Stimulated activated CD8-positive, alpha-beta memory T cell treated with anti-CD3 and anti-CD28 coated beads, Interleukin-12 subunit alpha, Interleukin-12 subunit beta, amount 100 ng/mL, for 4 hours (primary cell): Measurements from ENCODE around the gene COPG1.

ENCODE experiments used
- DNase-seq: peaks from one replicate; pipeline ENCODE4 v3.0.0-alpha.2; 2020; ENCODE audit warnings: low read depth

Gene COPG1

DNA sequence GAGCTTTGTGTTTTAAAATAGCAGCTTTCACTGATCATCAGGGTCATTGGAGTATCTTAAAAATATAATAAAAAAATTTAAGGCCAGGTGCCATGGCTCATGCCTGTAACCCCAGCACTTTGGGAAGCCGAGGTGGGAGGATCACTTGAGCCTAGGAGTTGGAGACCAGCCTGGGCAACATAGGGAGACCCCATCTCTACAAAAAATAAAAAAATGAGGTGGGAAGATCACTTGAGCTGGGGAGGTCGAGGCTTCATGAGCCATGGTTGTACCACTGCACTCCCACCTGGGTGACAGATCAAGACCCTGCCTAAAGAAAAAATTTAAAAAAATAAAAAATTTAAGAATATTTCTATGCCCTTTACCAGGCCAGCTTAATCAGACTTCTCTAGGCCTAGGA is 30.8 kb downstream of the COPG1 start:
- DNase-seq: no peak

DNA sequence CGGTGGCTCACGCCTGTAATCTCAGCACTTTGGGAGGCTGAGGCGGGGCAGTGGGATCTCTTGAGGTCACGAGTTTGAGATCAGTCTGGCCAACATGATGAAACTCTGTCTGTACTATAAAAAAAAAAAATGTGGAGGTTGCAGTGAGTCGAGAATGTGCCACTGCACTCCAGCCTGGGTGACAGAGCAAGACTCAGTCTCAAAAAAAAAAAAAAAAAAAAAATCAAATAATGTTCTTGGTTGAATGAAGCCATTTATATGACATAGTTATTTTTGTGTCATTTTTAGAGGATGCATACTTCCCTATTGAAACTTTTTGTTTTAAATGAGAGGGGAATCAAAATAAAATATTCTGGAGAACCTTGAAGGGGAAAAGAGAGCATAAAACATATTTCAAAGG is 32.3 kb downstream of the COPG1 start:
- DNase-seq: no peak

DNA sequence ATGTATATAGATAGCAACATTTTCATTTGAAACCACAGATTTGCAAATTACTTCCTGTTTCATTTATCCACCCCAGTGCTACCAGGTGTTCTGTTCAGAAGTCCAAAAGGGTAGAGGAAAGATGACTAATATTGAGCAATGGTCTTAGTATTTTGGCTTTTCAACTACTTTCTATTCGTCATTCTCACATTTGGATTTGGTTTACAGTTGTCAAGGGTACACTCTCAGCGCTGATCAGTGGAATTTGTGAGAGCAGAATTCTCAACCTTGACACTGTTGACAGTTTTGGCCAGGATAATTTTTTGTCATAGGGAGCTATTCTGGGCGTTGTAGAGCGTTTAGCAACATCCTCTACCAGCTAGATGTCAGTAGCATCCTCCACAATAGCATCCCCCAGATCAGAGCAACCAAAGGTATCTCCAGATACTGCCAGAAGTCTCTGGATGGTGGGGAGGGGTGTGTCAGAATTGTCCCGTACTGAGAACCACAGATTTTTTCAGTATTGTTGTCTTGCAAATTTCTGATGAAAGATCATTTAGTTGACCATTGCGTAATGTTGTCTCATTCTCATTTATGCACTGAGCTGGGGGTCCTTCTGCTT is 33.4 kb downstream of the COPG1 start:
- DNase-seq: no peak

DNA sequence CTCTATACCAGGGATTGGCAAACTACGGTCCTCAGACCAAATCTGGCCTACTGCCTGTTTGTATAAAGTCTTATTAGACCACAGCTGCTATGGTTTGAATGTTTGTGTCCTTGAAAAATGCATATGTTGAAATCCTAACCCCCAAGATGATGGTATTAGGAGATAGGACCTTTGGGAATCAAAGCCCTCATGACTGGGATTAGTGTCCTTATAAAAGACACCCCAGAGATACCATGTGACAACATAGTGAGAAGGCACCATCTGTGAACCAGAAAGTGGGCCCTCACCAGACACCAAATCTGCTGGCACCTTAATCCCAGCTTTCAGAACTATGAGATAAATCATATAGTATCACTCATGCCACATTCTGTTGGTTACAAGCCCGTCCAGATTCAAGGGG is 36.7 kb downstream of the COPG1 start:
- DNase-seq: no peak

DNA sequence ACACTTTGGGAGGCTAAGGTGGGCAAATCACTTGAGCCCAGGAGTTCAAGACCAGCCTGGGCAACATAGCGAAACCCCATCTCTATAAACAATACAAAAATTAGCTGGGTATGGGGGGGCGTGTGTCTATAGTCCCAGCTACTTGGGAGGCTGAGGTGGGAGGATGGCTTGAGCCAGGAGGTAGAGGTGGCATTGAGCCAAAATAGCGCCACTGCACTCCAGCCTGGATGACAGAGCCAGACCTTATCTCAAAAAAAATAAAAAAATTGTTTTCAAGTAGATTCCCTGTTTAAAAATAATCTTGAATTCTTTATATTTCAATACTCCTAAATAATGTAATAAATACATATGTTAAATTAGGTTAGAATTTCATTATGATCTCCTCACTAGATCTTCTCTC is 39.0 kb downstream of the COPG1 start:
- no peak for DNase-seq

DNA sequence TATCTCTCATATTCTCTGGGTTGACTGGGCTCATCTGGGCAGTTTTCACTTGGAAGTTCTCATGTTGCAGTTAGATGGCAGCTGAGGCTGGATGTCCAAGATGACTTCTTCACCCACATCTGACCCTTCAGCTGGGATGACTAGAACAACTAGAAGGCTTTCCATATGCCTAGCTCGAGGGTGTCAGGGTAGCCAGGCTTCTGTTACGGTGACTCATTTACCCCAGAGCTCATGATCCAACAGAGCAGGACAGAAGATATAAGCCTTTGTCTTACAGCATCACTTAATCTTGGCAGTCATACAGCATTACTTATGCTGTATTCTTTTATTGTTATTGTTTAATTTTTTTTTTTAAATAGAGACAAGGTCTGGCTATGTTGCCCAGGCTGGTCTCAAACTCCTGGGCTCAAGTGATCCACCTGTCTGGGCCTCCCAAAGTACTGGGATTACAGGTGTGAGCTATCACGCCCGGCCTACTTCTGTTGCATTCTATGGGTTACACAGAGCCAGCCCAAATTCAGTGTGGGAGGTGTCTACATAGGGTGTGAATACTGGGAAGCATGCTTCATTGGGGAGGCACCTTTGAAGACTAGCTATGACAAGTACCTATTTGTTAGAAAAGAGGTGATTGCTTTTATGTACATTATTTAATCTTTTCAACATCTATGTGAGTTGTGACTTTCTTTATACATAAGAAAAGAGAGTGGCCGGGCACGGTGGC is 40.0 kb downstream of the COPG1 start:
- no peak for DNase-seq

DNA sequence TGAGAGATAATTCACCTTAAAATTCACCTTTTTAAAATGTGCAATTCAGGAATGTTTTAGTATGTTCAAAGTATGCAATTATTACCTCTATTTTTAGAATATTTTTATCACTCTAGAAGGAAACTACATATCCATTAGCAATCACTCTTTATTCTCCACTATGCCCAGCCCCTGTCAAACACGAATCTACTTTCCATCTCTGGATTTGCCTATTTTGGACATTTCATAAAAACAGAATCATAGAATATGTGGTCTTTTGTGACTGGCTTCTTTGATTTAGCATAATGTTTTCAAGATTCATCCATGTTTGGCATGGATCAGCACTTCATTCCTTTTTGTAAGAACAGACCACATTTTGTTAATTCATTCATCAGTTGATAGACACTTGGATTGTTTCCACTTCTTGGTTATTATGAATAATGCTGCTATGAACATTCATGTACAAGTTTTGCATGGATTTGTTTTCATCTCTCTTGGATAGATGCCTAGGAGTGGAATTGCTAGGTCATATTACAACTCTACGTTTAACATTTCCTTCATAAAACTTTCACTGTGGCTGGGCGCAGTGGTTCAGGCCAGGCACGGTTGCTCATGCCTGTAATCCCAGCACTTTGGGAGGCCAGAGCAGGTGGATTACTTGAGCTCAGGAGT is 42.0 kb downstream of the COPG1 start:
- DNase-seq: no peak

DNA sequence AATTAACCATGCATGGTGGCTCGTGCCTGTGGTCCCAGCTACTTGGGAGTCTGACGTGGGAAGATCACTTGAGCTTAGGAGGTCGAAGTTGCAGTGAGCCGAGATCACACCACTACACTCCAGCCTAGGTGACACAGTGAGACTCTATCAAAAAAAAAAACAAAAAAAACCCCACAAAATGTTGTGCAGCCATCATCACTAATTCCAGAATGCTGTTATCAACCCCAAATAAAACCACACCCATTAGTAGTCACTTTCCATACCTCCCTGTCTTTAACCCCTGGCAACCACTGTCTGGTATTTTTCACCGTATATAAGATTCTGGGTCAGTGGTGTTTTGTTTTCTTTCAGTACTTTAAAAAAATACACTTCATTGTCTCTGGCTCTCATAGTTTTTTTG is 45.9 kb downstream of the COPG1 start:
- no peak for DNase-seq

DNA sequence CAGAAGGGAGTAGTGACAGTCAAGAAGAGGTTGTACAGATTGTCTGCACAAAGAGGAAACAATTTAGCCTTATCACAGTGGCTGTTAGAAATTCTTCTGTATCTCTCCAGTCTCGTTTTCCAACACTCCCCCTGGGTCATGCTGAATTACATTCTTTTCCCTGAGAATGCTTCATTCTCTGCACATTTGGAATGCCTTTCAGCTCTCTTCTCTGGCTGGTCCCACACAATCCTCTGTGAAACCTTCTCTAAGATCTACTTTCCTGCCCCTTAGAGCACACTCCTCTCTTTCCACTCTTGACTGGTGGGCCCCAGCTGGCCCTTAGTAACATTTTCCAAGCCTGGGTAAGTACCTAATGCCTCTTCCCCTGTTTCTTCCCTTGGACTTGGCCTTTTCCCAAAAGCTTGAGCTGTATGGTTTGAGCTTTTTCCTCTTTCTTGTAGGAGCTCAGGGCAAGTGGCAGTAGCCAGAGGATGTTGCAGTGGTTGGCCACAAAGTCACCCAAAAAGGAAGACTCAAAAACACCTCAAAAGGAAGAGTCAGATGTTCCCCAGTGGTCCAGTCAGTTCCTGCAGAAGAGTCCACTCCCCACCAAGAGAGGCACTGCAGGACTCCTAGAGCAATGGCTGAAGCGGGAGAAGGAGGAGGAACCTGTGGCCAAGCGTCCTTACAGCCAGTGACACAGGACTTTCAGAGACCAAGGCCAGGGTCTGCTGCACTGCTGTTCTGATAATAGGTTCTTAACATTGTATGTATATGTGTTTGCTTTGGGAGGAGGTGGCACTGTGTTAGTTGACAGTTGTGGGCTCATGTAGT is 54.9 kb downstream of the COPG1 start:
- DNase-seq: no peak

DNA sequence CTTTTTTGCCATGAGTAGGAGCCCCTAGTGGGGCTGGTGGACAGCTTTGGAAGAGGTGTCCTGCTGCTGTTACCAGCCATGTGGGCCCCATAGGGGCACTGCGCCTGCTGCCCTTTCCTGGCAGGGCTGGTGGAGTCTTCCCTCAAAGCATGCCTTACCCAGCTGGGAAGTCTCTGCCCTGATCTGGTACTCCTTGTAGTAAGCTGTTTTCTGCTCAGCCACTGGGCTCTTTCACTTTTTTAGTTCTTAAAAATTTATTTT is 55.5 kb downstream of the COPG1 start:
- no peak for DNase-seq

DNA sequence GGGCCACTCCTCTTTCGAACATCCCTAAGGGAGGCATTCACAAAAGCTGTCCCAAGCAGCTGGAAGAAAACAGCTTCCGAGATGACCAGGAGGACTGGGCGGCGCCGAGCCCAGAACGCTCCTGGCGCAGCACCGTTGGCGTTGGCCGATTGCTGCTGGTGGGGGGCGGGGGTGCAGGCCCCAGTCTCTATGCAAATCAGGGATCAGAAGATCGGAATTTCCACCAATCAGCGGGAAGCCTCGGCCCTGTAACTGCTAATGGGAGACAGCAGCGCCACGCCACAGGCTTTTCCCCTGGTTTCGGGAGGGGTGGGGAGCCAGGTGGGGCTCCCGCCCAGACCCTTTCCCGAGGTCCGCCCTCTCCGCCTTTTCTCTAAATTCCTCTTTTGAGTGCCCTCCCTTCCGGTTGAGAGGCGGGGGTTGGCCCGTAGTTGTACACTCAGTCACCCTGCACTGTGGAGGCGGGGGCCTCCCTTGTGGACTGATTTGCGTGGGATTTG is 56.2 kb downstream of the COPG1 start:
- DNase-seq: no peak

DNA sequence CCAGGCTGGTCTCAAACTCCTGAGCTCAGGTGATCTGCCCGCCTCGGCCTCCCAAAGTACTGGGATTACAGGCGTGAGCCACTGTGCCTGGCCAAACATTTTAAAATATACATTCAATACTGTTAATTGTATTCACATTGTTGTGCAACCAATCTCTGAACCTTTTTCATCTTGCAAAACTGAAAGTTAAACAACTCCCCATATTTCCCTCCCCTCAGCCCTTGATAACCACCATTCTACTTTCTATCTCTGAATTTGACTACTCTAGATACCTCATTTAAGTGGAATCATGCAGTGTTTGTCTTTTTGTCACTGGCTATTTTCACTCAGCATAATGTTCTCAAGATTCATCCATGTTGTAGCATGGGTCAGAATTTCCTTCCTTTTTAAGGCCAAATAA is 59.2 kb downstream of the COPG1 start:
- DNase-seq: no peak

DNA sequence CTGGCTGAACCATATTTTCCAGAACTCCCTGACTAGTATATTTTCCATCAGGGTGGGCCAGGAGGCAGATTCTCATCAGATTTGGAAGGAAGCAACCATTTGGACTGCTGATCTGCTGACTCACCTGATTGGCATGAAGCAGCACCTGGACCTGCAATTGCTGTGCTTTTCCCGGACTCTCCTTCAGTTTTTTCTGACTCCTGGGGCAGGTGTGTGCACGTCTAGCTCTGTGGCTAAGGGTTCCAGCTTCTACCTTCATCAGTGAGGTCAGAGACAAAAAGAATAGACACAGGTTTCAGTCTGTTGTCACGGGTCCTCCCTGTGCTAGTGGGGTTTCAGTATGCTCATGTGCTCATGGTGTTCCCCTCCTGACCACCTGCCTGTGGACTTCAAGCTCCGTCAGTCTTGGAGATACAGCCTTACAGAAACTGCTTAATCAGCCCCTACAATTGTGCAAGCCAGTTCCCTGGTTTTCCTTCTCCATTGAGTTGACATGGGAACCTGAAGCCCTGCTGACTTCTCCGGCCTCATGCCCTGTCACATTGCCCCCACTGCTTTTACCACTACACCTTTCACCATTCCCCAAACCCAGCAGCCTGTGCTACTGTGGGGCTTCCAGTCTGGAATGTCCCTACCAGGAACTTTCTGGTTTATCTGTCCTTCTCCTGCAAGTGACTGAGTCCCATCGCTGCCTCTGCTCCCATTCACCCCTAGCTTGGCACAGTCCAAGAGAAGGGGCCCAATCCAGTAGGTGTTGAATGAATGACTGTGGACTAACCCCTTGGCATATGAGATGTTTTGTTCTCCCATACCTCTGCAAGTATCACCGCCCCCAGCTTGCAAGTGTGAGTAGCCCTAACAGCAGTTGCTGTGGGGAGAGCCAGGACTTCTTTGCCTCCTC is 61.0 kb downstream of the COPG1 start:
- no peak for DNase-seq

DNA sequence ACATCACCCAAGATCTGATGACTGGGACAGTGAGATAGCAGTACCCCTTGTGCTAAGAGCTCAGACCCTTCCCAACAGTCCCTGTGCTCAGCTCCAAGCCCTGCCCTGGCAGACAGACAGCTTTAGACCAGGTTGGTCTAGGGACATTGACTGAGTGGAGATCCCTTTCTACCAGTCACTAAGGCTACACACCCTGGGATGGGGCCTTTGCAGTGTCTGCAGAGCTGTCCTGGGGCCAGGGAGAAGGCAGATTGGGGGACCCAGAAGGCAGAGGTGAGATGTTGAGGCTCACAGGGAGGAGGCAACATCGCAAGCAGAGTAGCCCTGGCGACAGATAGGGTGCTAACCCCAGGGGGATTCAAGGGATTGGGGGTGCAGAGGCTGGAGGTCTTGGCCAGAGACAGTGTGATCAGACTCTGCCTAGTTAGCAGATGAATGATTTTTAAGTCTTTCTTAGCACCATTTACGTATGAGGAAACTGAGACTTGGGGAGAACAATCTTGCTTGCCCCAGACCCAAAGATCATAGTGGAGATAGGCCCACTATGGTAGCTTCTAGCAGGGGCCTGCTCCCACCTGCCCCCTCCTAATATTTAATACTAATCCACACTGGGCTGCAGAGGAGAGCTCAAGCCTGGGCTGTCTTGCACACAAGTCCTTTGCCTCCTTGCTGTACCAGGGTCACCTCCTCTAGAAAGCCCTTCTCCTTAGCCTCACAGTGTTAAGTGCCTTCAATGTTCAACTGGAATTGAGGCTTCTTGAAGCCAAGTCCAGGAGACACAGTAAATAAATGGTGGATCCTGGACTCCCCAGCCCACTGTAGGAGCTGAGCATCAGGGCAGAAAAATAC is 61.9 kb downstream of the COPG1 start:
- DNase-seq: no peak

DNA sequence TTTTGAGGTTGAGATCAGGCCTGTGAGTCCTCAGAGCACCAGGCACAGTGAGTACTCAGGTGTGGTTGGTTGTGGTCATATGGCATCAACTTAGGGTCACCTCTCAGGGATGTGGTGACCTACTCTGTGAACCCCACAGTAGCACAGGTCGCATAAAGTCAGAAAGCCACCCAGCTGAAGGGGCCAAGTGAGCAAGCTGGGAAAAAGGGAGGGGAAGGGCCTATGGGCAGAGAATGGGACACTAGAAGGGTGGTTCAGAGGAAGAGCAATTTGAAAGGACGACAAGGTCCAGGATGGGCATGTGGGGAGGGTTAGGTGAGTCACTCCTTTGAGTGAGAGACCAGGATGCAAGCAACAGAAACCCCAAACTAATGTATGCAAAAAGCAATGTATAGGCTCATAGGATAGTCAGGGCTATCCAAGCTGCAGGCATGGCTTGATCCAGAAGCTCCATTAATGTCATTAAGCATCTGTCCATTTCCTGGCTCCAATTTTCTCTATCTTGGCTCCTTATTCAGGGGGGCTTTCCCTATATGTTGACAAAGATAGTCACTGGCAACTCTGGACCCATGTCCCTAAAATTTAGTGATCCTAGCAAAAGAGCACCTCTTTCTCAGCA is 62.7 kb downstream of the COPG1 start:
- DNase-seq: no peak

DNA sequence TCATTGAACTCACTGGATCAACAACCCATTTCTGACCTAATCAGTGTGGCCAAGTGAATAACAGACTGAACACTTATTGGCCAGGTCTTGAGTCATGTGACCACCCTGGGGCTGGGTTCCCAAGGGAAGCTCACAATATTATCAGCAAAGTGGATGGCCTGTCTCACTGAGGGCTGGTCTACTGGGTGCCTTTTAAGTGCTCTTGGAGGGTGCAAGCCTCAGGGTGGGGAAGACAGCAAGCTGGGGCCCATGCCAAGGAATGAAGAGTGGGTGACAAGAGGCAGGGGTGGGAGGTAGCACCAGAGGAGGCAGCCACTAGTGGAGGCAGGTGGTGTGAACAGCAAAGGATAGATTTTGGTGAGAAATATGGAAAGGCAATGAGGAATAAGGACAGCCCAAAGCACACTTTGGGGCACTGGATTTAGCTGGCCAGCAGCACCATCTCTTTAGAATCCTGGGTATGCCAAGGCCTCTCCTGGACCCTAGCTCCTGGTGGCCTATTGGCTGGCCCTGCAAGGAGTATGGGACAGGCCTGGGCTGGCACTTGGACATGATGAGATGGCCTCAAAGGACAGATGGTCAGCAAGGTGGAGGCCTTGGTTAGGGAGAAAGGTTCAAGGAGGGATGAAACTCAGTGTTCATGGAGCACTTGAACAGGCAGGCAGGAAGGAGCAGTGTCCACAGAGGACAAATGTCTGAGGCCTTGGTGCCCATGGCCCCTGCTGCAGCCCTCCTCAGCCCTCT is 63.4 kb downstream of the COPG1 start:
- DNase-seq: no peak

DNA sequence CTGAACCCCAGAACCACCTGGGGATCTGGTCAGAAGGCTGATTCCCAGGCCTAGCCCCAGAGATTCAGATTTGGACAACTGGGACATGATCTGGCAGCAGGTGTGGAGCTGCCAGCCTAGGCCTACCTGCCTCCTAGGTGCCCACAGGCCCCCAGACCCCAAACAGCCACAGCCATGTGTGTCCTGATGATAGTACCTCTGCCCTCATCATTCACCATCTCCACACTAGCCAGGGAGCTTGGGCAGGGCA is 63.9 kb downstream of the COPG1 start:
- DNase-seq: no peak

DNA sequence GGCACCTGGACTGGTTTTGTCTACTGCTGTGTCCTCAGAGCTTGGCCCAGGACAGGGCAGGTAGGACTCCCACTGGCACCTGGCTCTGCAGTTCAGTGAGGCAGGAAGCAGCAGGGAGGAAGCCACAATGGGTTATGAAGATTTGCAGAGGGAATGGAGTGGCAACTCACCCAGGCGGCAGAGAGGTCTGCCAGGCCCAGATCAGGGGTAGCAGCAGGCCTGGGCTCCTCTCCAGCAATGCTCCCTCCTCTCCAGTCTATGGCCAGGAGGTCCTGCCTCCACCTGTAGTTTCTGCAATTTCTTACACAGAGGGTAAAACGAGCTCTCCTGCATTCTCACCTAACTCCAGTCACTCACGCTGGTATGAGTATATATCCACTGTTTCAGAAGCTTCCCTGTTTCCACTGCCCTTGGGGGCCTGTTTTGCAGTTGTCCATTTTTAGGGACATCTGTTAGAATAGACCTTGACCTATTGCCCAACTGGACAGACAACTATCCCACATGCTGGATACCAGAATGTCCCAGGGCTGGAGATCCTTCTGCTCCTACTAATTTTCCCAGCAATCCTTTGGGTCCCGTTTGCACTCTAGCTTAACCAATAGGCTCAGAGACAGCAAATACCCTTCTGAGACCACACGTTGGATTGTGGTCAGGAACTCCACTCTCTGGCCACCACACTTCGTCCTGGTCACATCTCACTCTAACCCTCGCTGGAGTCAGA is 64.4 kb downstream of the COPG1 start:
- no peak for DNase-seq
